Measurements from ENCODE around the gene ADRA2C.

GRCh38 chr4:3802571-3803474, 36.6 kb downstream of the ADRA2C start:
- TF ChIP-seq CTCF (IDR thresholded peaks at IDR 0.05 in 2 of 3, conservative IDR thresholded peaks at IDR 0.05 in 1 of 3; ENCODE audit: borderline replicate concordance in 1 of 3, insufficient read depth in 1 of 3, low read depth in 2 of 3, low read length in 2 of 3) (no peak), SP1 (IDR thresholded peaks at IDR 0.05; ENCODE audit: low read depth) (no peak), EZH2 (IDR thresholded peaks at IDR 0.05) (no peak), ELF1 (IDR thresholded peaks at IDR 0.05; ENCODE audit: borderline replicate concordance, low read depth) (no peak), REST (IDR thresholded peaks at IDR 0.05; ENCODE audit: low read depth) (no peak), POLR2A (IDR thresholded peaks at IDR 0.05; ENCODE audit: borderline replicate concordance, extremely low read depth, insufficient read depth, insufficient read length) (no peak), EGR1 (IDR thresholded peaks at IDR 0.05; ENCODE audit: low read depth) (no peak), RAD21 (IDR thresholded peaks at IDR 0.05; ENCODE audit: low read depth) (no peak), YY1 (IDR thresholded peaks at IDR 0.05; ENCODE audit: extremely low read depth, insufficient replicate concordance, low read depth, low read length) (no peak), ZBTB33 (IDR thresholded peaks at IDR 0.05; ENCODE audit: extremely low read depth, insufficient replicate concordance, low read length) (no peak), SRF (IDR thresholded peaks at IDR 0.05; ENCODE audit: low read depth) (no peak), ZFX (IDR thresholded peaks at IDR 0.05) (no peak)

All from HCT116 (cell line).